HG02973 (cell line): Measurements from ENCODE around the gene PRPF39.
"Not testable (repeated sequence)": the region's sequence is repeated elsewhere in the genome, so short reads cannot be mapped to it uniquely, and the experiment has no call there.

Source experiments
- ATAC-seq: cut with Tn5 transposase; IDR thresholded peaks from one replicate; pipeline ENCODE4 v1.9.1; 2021; ENCODE audit warnings: moderate library complexity; ENCODE audit not compliant: unreplicated experiment

Gene PRPF39

DNA sequence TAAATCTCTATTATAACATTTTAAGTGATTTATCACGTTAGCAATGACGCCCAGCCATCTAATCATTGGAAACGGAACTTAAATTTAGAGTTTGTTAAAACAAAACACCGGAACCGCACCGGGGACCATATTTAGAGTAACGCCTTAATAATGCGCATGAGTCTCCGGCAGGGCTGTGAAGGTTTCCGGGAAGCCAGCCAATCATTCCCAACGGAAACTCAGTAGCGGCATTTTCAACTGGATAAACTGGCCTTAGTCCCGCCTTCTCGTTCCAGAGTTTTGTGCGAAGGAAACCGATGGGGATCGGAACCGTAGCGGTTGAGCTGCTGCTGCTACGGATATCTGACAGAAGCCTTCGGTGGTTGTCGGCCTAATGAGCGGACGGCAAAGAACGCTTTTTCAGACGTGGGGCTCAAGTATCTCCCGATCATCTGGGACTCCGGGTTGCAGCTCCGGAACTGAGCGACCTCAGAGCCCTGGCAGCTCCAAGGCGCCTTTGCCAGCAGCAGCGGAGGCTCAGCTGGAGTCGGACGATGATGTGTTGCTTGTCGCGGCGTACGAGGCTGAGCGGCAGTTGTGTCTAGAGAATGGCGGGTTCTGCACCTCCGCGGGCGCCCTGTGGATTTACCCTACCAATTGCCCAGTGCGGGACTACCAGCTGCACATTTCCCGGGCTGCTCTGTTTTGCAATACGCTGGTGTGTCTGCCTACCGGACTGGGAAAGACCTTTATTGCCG is 51.9 kb downstream of the PRPF39 start, which contains the start of gene FANCM:
Gene FANCM, plus strand, starts transcription at position 272 of the 737 bp plus-strand sequence. Its CDS starts 102 bp downstream, at position 374.
- peak; percentile 41 for ATAC-seq

DNA sequence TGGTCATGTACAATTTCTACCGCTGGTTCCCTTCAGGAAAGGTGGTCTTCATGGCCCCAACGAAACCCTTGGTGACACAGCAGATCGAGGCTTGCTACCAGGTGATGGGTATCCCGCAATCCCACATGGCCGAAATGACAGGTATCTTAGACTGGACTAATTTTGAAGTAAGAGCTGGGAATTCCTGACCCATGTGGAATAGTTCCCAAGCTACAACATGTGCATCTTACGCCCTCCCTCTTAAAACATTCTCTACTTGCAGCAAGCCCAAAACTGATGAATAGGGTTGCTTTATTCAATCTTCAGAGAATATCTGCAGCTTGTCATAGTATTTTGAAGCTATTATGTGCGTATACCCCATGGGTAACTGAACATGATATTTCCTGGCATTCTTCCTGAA is 52.5 kb downstream of the PRPF39 start:
- ATAC-seq, result no peak

DNA sequence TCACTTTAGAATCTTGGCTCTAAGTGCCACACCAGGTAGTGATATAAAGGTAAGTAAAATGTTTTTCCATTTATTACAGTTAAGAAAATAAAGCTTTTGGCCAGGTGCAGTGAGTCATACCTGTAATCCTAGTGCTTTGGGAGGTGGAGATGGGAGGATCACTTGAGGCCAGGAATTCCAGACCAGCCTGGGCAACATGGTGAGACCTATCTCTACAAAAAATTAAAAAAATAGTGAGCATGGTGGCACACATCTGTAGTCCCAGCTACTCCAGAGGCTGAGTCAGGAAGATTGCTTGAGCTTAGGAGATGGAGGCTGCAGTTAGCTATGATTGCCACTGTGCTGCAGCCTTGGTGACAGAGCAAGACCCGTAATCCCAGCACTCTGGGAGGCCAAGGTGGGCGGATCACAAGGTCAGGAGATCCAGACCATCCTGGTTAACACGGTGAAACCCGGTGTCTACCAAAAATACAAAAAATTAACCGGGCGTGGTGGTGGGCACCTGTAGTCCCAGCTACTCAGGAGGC is 56.8 kb downstream of the PRPF39 start:
- ATAC-seq, result no peak

DNA sequence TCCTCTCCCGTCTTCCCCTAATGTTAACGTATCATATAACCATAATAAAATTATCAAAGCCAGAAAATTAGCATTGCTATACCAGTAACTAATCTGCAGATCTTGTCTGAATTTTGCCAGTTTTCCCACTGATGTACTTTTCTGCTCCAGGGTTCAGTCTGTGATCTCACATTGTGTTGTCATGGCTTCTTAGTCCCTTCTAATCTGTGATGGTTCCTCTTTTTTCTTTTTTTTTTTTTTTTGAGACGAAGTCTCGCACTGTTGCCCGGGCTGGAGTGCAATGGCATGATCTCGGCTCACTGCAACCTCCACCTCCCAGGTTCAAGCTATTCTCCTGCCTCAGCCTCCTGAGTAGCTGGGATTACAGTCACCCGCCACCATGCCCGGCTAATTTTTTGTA is 58.2 kb downstream of the PRPF39 start:
- ATAC-seq, result not testable (repeated sequence)

DNA sequence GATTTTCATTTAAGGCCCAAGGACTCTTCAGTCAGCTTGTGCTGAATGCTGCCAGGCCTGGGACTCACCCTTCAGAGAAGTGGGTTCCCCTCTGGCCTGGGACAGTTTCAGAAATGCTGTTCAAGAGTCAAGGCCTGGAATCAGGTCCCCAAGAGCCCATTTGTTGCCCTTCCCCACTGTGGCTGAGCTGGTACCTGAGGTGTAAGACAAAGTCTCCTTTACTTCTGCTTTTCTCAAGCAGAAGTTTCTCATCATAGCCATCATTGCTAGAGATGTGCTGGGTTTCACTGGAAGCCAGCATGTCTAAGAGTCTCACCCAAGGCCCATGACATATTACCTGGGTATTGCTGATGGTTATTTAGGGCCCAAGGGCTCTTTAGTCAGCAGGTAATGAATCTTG is 60.7 kb downstream of the PRPF39 start:
- ATAC-seq, result no peak

DNA sequence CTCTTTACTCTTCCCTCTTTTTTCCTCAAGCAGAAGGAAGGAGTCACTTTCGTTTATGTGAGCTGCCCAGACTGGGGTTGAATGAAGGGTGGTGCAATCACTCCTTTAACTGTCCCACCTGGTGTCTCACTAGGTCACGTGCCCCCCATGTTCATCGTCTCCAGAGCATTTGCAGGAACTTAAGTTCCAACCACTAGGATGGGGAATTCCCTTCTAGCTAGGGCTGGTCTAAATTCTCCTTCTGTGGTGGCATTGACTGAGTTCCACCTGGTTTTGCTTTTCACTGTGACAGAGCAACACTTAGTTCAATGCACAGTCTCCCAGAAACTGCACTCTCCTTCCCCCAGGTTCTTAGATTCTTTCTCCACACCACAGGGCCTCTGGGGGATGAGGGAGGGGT is 61.3 kb downstream of the PRPF39 start:
- ATAC-seq, result peak; percentile 47

DNA sequence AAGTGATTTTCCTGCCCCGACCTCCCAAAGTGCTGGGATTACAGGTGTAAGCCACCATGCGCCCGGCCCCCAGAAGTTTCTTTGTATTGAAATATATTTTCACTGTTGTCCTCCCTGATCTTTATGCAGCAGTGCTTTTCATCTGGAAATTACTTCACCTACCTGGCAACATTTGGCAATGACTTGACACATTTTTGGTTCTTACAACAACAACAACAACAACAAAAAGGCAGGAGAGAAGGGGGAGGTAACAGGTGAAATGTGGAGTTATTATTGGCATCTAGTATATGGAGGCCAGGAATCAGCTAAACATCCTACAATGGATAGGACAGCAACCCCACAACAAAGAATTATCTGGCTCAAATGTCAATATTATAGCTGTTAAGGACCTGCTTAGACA is 65.7 kb downstream of the PRPF39 start:
- no peak for ATAC-seq

DNA sequence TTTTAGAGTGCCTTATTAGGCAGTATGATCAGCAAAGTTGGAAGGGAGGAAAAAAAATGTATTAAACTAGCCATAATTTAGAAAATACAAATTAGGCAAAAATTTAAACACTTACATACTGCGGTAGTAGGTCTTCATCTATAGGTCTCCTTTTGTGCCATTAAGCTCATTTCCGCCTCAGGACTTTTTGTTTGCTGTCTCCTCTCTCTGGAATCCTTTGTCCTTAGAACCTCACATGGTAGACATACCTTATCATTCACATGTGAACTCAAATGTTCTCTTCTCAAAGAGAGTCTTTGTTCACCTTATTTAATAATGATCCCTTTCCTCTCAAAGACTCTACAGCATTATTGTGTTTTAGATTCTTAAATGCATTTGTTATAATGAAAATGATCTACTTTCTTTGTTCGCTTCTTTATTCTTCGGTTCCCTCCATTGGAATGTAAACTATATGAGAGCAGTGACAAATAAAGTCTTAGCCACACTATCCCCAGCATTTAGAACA is 66.5 kb downstream of the PRPF39 start:
- no peak for ATAC-seq

DNA sequence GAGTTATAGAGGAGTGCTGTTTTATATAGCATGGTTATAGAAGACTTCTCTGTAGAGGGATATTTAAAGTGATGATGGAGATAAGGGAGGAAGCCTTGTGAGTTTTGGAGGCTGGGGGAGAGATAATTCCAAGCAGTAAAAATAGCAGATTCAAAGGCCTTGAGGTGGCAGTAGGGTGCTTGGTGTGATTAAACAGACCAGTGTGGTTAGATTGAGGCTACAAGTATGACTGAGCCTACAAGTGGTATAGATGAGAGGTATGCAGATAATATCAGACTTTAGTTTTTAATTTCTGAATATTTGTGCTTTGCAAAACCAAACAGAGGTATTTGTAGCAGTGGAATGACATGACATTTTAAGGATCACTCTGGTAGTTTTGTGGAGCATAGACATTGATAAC is 72.2 kb downstream of the PRPF39 start:
- no peak for ATAC-seq
